Measurements from ENCODE around the gene ULK4.
"Not testable (repeated sequence)": the region's sequence is repeated elsewhere in the genome, so short reads cannot be mapped to it uniquely, and the experiment has no call there.

GRCh38 chr3:41977401-41977800 lies 15.5 kb upstream of the ULK4 start:
- TF ChIP-seq ZNF778 (CRISPR knock-in tag; IDR thresholded peaks at IDR 0.05); ZNF436 (CRISPR knock-in tag; IDR thresholded peaks at IDR 0.05); ZBTB5 (IDR thresholded peaks at IDR 0.05); TSHZ1 (CRISPR knock-in tag; IDR thresholded peaks at IDR 0.05); ZBTB34 (CRISPR knock-in tag; IDR thresholded peaks at IDR 0.05); SAP30 (IDR thresholded peaks at IDR 0.05; ENCODE audit: borderline replicate concordance, insufficient read depth, low read depth, low read length, poor library complexity, severe bottlenecking); KAT8 (IDR thresholded peaks at IDR 0.05; ENCODE audit: low read depth); SRSF1 (IDR thresholded peaks at IDR 0.05; ENCODE audit: low read depth, low read length); CEBPZ (IDR thresholded peaks at IDR 0.05; ENCODE audit: borderline replicate concordance, low read depth, low read length): not testable (repeated sequence)
- TF ChIP-seq, protein P1, sequence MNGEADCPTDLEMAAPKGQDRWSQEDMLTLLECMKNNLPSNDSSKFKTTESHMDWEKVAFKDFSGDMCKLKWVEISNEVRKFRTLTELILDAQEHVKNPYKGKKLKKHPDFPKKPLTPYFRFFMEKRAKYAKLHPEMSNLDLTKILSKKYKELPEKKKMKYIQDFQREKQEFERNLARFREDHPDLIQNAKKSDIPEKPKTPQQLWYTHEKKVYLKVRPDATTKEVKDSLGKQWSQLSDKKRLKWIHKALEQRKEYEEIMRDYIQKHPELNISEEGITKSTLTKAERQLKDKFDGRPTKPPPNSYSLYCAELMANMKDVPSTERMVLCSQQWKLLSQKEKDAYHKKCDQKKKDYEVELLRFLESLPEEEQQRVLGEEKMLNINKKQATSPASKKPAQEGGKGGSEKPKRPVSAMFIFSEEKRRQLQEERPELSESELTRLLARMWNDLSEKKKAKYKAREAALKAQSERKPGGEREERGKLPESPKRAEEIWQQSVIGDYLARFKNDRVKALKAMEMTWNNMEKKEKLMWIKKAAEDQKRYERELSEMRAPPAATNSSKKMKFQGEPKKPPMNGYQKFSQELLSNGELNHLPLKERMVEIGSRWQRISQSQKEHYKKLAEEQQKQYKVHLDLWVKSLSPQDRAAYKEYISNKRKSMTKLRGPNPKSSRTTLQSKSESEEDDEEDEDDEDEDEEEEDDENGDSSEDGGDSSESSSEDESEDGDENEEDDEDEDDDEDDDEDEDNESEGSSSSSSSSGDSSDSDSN (IDR thresholded peaks at IDR 0.05; ENCODE audit: borderline replicate concordance in 1 of 2, low read depth in 2 of 2, low read length in 2 of 2), result not testable (repeated sequence)

All from K562 (cell line).